SK-N-SH (cell line): ENCODE measurements around the gene DOK6. TPM values are rescaled to one million over a fixed set of nuclear protein-coding genes. Genes with fewer than 3 reads are reported as not detected.

Experiments used
- CTCF ChIA-PET: fragments of 300-600, 350-600 bp; formaldehyde crosslinking; extraction: SDS; loops from one replicate; lab custom pipeline; 2021; lab: Yijun Ruan, JAX
- POLR2A ChIA-PET: fragments of 350-600 bp; sonication (Branson Sonifier 250); formaldehyde crosslinking; extraction: SDS; loops from one replicate; lab custom pipeline; 2020; ENCODE audit warnings: antibody characterized with exemption, inconsistent platforms; lab: Yijun Ruan, JAX
- DNase-seq: peaks from one replicate; pipeline ENCODE4 v3.0.0; 2012
- H2AFZ ChIP-seq: fragments of 200-600 bp; sonication (generic); 2 replicates; pipeline ENCODE4 v1.8.1; 2016; ENCODE audit warnings: antibody characterized with exemption, mild to moderate bottlenecking, low read depth
- H3F3A ChIP-seq: fragments of 200-600 bp; sonication (generic); replicated peaks from 2 replicates; pipeline ENCODE3; 2016; ENCODE audit warnings: antibody characterized with exemption, mild to moderate bottlenecking; ENCODE audit not compliant: insufficient read depth
- H3K27ac ChIP-seq, 2 experiments: fragments of 200-500 bp in 1 of 2; fragments of 200-600 bp in 1 of 2; sonication (Bioruptor generic) in 1 of 2; sonication (generic), shearing (Covaris generic) in 1 of 2; 2 replicates each; pipeline versions ENCODE4 v1.5.1 to v1.6.1; 2014 to 2016; ENCODE audit warnings: low read depth in 2 of 2, inconsistent platforms in 1 of 2, low read length in 1 of 2, mild to moderate bottlenecking in 1 of 2, mixed read lengths in 1 of 2
- H3K27me3 ChIP-seq: fragments of 200-600 bp; sonication (generic), shearing (Covaris generic); 2 replicates; pipeline ENCODE4 v1.6.1; 2016; ENCODE audit warnings: mixed run types; ENCODE audit not compliant: insufficient read depth
- H3K36me3 ChIP-seq, 2 experiments: fragments of 200-500 bp in 1 of 2; fragments of 200-600 bp in 1 of 2; sonication (Bioruptor generic) in 1 of 2; sonication (generic) in 1 of 2; replicated peaks in 1 of 2; 2 replicates each; pipeline versions ENCODE3 to v1.5.1; 2014 to 2016; ENCODE audit warnings: low read length in 1 of 2, mild to moderate bottlenecking in 1 of 2; ENCODE audit not compliant: insufficient read depth in 2 of 2, control insufficient read depth in 1 of 2
- H3K4me1 ChIP-seq, 2 experiments: fragments of 200-500 bp in 1 of 2; fragments of 200-600 bp in 1 of 2; sonication (Bioruptor generic) in 1 of 2; sonication (generic), shearing (Covaris generic) in 1 of 2; 2 replicates each; pipeline versions ENCODE4 v1.5.1 to v1.6.1; 2014 to 2016; ENCODE audit warnings: low read depth in 1 of 2, low read length in 1 of 2, mixed run types in 1 of 2; ENCODE audit not compliant: insufficient read depth in 2 of 2, control insufficient read depth in 1 of 2
- H3K4me2 ChIP-seq: fragments of 200-600 bp; sonication (generic), shearing (Covaris generic); 2 replicates; pipeline ENCODE4 v1.6.1; 2017; ENCODE audit warnings: mixed run types
- H3K4me3 ChIP-seq, 2 experiments: fragments of 200-500 bp in 1 of 2; fragments of 200-600 bp in 1 of 2; sonication (Bioruptor generic) in 1 of 2; sonication (generic), shearing (Covaris generic) in 1 of 2; 2 replicates each; pipeline versions ENCODE4 v1.5.1 to v1.8.1; 2014 to 2016; ENCODE audit warnings: low read depth in 2 of 2, inconsistent platforms in 1 of 2, low read length in 1 of 2, mild to moderate bottlenecking in 1 of 2, mixed read lengths in 1 of 2, moderate library complexity in 1 of 2
- H3K79me2 ChIP-seq: fragments of 200-600 bp; sonication (generic); 2 replicates; pipeline ENCODE4 v1.8.1; 2017; ENCODE audit warnings: mild to moderate bottlenecking; ENCODE audit not compliant: insufficient read depth
- H3K9ac ChIP-seq: fragments of 200-600 bp; sonication (generic); 2 replicates; pipeline ENCODE4 v1.6.1; 2017; ENCODE audit warnings: mixed run types
- H3K9me2 ChIP-seq: fragments of 200-600 bp; sonication (generic); 2 replicates; pipeline ENCODE4 v1.6.1; 2017; ENCODE audit warnings: mixed run types
- H3K9me3 ChIP-seq: fragments of 200-600 bp; sonication (generic); 2 replicates; pipeline ENCODE4 v1.6.1; 2017; ENCODE audit warnings: mixed run types, mild to moderate bottlenecking, moderate library complexity
- H4K20me1 ChIP-seq: fragments of 200-600 bp; sonication (generic); 2 replicates; pipeline ENCODE4 v1.6.1; 2017; ENCODE audit warnings: mild to moderate bottlenecking, mixed run types; ENCODE audit not compliant: insufficient read depth
- CTCF ChIP-seq: fragments of 200-600 bp; sonication (generic); IDR thresholded peaks from 2 replicates; pipeline ENCODE4 v1.6.1; 2017; ENCODE audit warnings: antibody characterized with exemption, mild to moderate bottlenecking, moderate library complexity
- EP300 ChIP-seq, 2 experiments: IDR thresholded peaks; 2 replicates each; pipeline versions ENCODE4 v1.4.0 to v1.6.1; 2012; ENCODE audit warnings: borderline replicate concordance in 1 of 2, low read depth in 1 of 2, low read length in 1 of 2
- IRF3 ChIP-seq: fragments of 150-350 bp; IDR thresholded peaks from 2 replicates; pipeline ENCODE4 v1.6.1; 2016; ENCODE audit warnings: mild to moderate bottlenecking, low read depth, low read length
- MEF2A ChIP-seq: IDR thresholded peaks from 2 replicates; pipeline ENCODE4 v1.4.0; 2012; ENCODE audit warnings: low read depth, borderline replicate concordance
- NFIC ChIP-seq: IDR thresholded peaks from 2 replicates; pipeline ENCODE4 v1.4.0; 2012; ENCODE audit warnings: borderline replicate concordance
- RAD21 ChIP-seq: IDR thresholded peaks from 2 replicates; pipeline ENCODE4 v1.6.1; 2012; ENCODE audit warnings: mild to moderate bottlenecking, low read length
- REST ChIP-seq: IDR thresholded peaks from 2 replicates; pipeline ENCODE4 v1.6.1; 2012; ENCODE audit warnings: mild to moderate bottlenecking, low read depth, low read length, moderate library complexity
- ZBTB33 ChIP-seq: IDR thresholded peaks from 2 replicates; pipeline ENCODE4 v1.4.0; 2012; ENCODE audit warnings: low read depth, borderline replicate concordance
- WGBS: methylation state at CpG from one replicate; pipeline ENCODE4 v1.1.6; 2017; ENCODE audit warnings: low lambda C conversion rate; 5-methylcytosine and 5-hydroxymethylcytosine counted together
- polyA plus RNA-seq, 3 experiments: library from polyadenylated mRNA; depleted of rRNA; stranded (reverse); fragments of >200 nt; gene quantifications; 2 replicates each; pipeline ENCODE4 v1.2.3, GENCODE V29; 2012

Gene DOK6
- polyA plus RNA-seq, 1 of the 3 experiments (the other 2 are of a cell fraction): 3.9 TPM

- Histone ChIP-seq H3K27me3 (no peaks in the 10 kb centered on the region), H3K4me2 (no peak overlapping the region)
- WGBS: 93% methylated on average over 8 of the region's 8 CpGs
Measured at GRCh38 chr18:69845593-69846506, 445.2 kb downstream of the DOK6 start.

More at GRCh38 chr18:69845593-69846506, 445.2 kb downstream of the DOK6 start:
- no peak overlapping the region for H3K9ac ChIP-seq
- H3K79me2 ChIP-seq: no peaks in the 10 kb centered on the region
- H2AFZ ChIP-seq: no peak overlapping the region
- POLR2A ChIA-PET: no interaction called here
- no peaks in the 10 kb centered on the region for H3K9me3 ChIP-seq
- no peaks in the 10 kb centered on the region for H3K36me3 ChIP-seq
- H3F3A ChIP-seq: no peaks in the 10 kb centered on the region
- H3K4me1 ChIP-seq: no peaks in the 10 kb centered on the region; a peak in 2 of 4 replicates
- no peak for TF ChIP-seq CTCF
- TF ChIP-seq EP300 (IDR thresholded peaks at IDR 0.05; ENCODE audit: borderline replicate concordance in 1 of 2, low read depth in 1 of 2, low read length in 1 of 2): no peak
- TF ChIP-seq MEF2A: no peak
- no peak for TF ChIP-seq IRF3
- 0 out of 2 replicates have a peak, but pooled peaks have one; percentile 4 for TF ChIP-seq RAD21
- no peak for TF ChIP-seq NFIC
- TF ChIP-seq REST: no peak
- TF ChIP-seq ZBTB33: no peak
- TF ChIP-seq, all 33 proteins: peak for 1
- no peak for DNase-seq
- H4K20me1 ChIP-seq: no peaks in the 10 kb centered on the region
- H3K4me3 ChIP-seq: no peak overlapping the region
- H3K27ac ChIP-seq: peak overlapping the region in 1 of 2 experiments; percentile 28; a peak in 1 of 4 replicates
- H3K9me2 ChIP-seq: no peaks in the 10 kb centered on the region
- CTCF ChIA-PET: no interaction called here
